Astrocyte (in vitro differentiated cells and primary cell): ENCODE data around the gene RNF214. TPM values are rescaled to one million over a fixed set of nuclear protein-coding genes. Genes with fewer than 3 reads are reported as not detected.

Experiments
- DNase-seq: peaks from one replicate; pipeline ENCODE4 v3.0.0-alpha.2; 2010; ENCODE audit warnings: low read depth
- FAIRE-seq: peaks from 2 replicates; lab custom pipeline; 2011; peaks lifted over from hg19 to GRCh38; lab: Jason Lieb, UNC
- H2AFZ ChIP-seq: 2 replicates; pipeline ENCODE4 v1.6.0; 2012; ENCODE audit warnings: low read depth, low read length, inconsistent platforms
- H3K27ac ChIP-seq: 2 replicates; pipeline ENCODE4 v1.5.1; 2011; ENCODE audit warnings: low read depth, low read length, inconsistent platforms
- H3K27me3 ChIP-seq: 2 replicates; pipeline ENCODE4 v1.6.0; 2011; ENCODE audit warnings: low read length, inconsistent platforms; ENCODE audit not compliant: insufficient read depth
- H3K36me3 ChIP-seq: 2 replicates; pipeline ENCODE4 v1.5.1; 2011; ENCODE audit warnings: low read length, inconsistent platforms; ENCODE audit not compliant: insufficient read depth
- H3K4me1 ChIP-seq: 2 replicates; pipeline ENCODE4 v1.5.1; 2011; ENCODE audit warnings: low read length, inconsistent platforms; ENCODE audit not compliant: insufficient read depth
- H3K4me2 ChIP-seq: 2 replicates; pipeline ENCODE4 v1.6.0; 2012; ENCODE audit warnings: low read length, inconsistent platforms
- H3K4me3 ChIP-seq: 2 replicates; pipeline ENCODE4 v1.5.1; 2011; ENCODE audit warnings: low read depth, mild to moderate bottlenecking, low read length, inconsistent platforms; ENCODE audit not compliant: insufficient read depth
- H3K79me2 ChIP-seq: 2 replicates; pipeline ENCODE4 v1.6.0; 2012; ENCODE audit warnings: mild to moderate bottlenecking, low read length, inconsistent platforms; ENCODE audit not compliant: insufficient read depth
- H3K9ac ChIP-seq: 2 replicates; pipeline ENCODE4 v1.6.0; 2012; ENCODE audit warnings: mild to moderate bottlenecking, low read length, inconsistent platforms
- H3K9me3 ChIP-seq: 2 replicates; pipeline ENCODE4 v1.5.1; 2012; ENCODE audit warnings: low read depth, mild to moderate bottlenecking, low read length, inconsistent platforms; ENCODE audit not compliant: insufficient read depth
- H4K20me1 ChIP-seq: 2 replicates; pipeline ENCODE4 v1.6.0; 2012; ENCODE audit warnings: low read length, inconsistent platforms; ENCODE audit not compliant: insufficient read depth
- H3K27ac Mint-ChIP-seq: one replicate; pipeline ENCODE4 v1.8.0; 2021; ENCODE audit warnings: mild to moderate bottlenecking, mixed read lengths; ENCODE audit not compliant: unreplicated experiment
- H3K27me3 Mint-ChIP-seq: one replicate; pipeline ENCODE4 v1.8.0; 2021; ENCODE audit warnings: low read depth, mixed read lengths; ENCODE audit not compliant: unreplicated experiment
- H3K36me3 Mint-ChIP-seq: one replicate; pipeline ENCODE4 v1.8.0; 2021; ENCODE audit warnings: low read depth, mixed read lengths; ENCODE audit not compliant: unreplicated experiment
- H3K4me1 Mint-ChIP-seq: one replicate; pipeline ENCODE4 v1.8.0; 2021; ENCODE audit warnings: low read depth, mixed read lengths; ENCODE audit not compliant: unreplicated experiment
- H3K4me3 Mint-ChIP-seq: one replicate; pipeline ENCODE4 v1.8.0; 2021; ENCODE audit warnings: mild to moderate bottlenecking, moderate library complexity, mixed read lengths; ENCODE audit not compliant: unreplicated experiment
- H3K9me3 Mint-ChIP-seq: one replicate; pipeline ENCODE4 v1.8.0; 2021; ENCODE audit warnings: mild to moderate bottlenecking, mixed read lengths; ENCODE audit not compliant: unreplicated experiment
- CTCF ChIP-seq: IDR thresholded peaks from 2 replicates; pipeline ENCODE4 v1.5.1; 2011; ENCODE audit warnings: low read depth, mild to moderate bottlenecking, inconsistent platforms, low read length, moderate library complexity; ENCODE audit not compliant: insufficient read depth
- EZH2 ChIP-seq: IDR thresholded peaks from 2 replicates; pipeline ENCODE4 v1.6.1; 2012; ENCODE audit warnings: mild to moderate bottlenecking, low read length, inconsistent platforms; ENCODE audit not compliant: insufficient read depth
- total RNA-seq: library from RNA; stranded (reverse); gene quantifications from 2 replicates; pipeline ENCODE4 v1.2.1, GENCODE V29; 2021

Gene RNF214
- total RNA-seq, 1 donor from 2014 or later: 23.6 TPM

DNA sequence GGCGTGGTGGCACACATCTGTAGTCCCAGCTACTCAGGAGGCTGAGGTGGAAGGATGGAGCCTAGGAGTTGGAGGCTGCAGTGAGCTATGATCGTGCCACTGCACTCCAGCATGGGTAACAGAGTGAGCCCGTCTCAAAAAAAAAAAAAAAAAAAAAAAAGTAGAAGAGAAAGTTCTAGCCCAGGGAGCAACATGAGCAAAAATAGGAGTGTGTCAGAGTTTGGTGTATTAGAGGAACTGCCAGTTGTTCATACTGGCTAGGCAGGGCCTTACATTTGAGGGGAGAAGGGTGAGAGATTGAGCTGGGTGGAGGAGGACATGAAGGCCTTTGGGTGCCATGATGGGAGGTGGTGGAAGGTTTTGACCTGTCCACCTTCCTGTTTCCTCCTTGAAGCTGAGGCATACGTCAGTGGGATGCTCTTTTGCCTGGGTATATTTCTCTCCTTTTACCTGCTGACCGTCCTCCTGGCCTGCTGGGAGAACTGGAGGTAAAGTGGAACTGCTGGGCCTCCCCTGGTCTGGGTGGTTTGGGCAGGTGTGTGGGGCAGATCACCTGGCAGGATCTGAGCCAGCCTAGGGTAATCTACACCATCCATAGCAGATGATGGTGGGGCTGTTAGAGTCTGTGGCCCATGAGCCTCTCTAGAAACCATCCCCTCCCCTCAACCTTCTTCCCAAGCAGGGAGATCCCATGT lies 46.6 kb upstream of the RNF214 start:
- Histone ChIP-seq H3K36me3 (peaks cover 20% of the 10 kb centered on the region), H3K9me3 (no peaks in the 10 kb centered on the region), H4K20me1 (no peaks in the 10 kb centered on the region), H3K27ac (no peak overlapping the region), H3K4me1 (peaks cover 3% of the 10 kb centered on the region), H3K9ac (no peak overlapping the region), H3K4me2 (no peak overlapping the region), H2AFZ (no peak overlapping the region), H3K27me3 (no peaks in the 10 kb centered on the region), H3K79me2 (peaks cover 2% of the 10 kb centered on the region), H3K4me3 (no peak overlapping the region)
- TF ChIP-seq EZH2: no peak
- no peak for TF ChIP-seq CTCF
- no peaks in the 10 kb centered on the region for H3K27me3 Mint-ChIP-seq
- no peak for FAIRE-seq
- peaks cover 7% of the 10 kb centered on the region for H3K4me1 Mint-ChIP-seq
- H3K4me3 Mint-ChIP-seq: no peak overlapping the region
- H3K27ac Mint-ChIP-seq: no peak overlapping the region
- H3K36me3 Mint-ChIP-seq: peaks cover 35% of the 10 kb centered on the region
- H3K9me3 Mint-ChIP-seq: no peaks in the 10 kb centered on the region
- DNase-seq: no peak

DNA sequence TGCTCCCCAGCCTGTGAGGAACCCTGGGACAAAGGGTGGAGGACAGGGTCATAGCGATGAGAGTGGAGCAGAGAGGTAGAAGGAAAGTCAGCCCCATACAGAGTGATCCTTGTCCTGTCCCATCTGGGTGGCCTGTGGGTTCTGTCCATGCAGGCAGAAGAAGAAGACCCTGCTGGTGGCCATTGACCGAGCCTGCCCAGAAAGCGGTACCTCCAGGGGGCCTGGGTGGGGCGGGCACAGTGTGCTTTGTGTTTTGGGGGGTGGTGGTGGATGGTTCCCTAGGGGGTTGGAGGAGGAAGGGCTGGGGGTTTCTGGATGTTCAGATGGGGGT lies 46.1 kb upstream of the RNF214 start:
- Histone ChIP-seq H3K27me3 (no peaks in the 10 kb centered on the region), H3K9me3 (no peaks in the 10 kb centered on the region), H3K4me2 (no peak overlapping the region), H3K79me2 (no peaks in the 10 kb centered on the region), H3K4me1 (no peaks in the 10 kb centered on the region), H3K27ac (no peak overlapping the region), H3K36me3 (peaks cover 20% of the 10 kb centered on the region), H4K20me1 (no peaks in the 10 kb centered on the region), H3K9ac (no peak overlapping the region), H3K4me3 (no peak overlapping the region), H2AFZ (no peak overlapping the region)
- Mint-ChIP-seq H3K4me1 (peaks cover 3% of the 10 kb centered on the region), H3K9me3 (no peaks in the 10 kb centered on the region), H3K4me3 (no peak overlapping the region), H3K27ac (no peak overlapping the region), H3K27me3 (no peaks in the 10 kb centered on the region), H3K36me3 (peaks cover 33% of the 10 kb centered on the region)
- no peak for TF ChIP-seq EZH2
- TF ChIP-seq CTCF: no peak
- FAIRE-seq (no peak), DNase-seq (no peak)

GRCh38 chr11:117187007-117187406 lies 45.5 kb upstream of the RNF214 start:
- H2AFZ ChIP-seq: no peak overlapping the region

More at GRCh38 chr11:117187007-117187406, 45.5 kb upstream of the RNF214 start:
- H3K4me3 Mint-ChIP-seq: peak overlapping the region; percentile 20
- Histone ChIP-seq H3K4me1 (no peaks in the 10 kb centered on the region), H3K4me3 (no peak overlapping the region), H3K9ac (no peak overlapping the region), H4K20me1 (no peaks in the 10 kb centered on the region), H3K4me2 (no peak overlapping the region), H3K27ac (no peak overlapping the region), H3K27me3 (no peaks in the 10 kb centered on the region), H3K79me2 (no peaks in the 10 kb centered on the region), H3K36me3 (peaks cover 18% of the 10 kb centered on the region), H3K9me3 (no peaks in the 10 kb centered on the region)
- peaks cover 3% of the 10 kb centered on the region for H3K4me1 Mint-ChIP-seq
- H3K9me3 Mint-ChIP-seq: no peaks in the 10 kb centered on the region
- TF ChIP-seq EZH2 (no peak), CTCF (no peak)
- H3K27me3 Mint-ChIP-seq: no peaks in the 10 kb centered on the region
- DNase-seq (no peak), FAIRE-seq (no peak)
- H3K27ac Mint-ChIP-seq: peak overlapping the region; percentile 41
- H3K36me3 Mint-ChIP-seq: peaks cover 34% of the 10 kb centered on the region
